Hematopoietic multipotent progenitor cell treated with erythropoietin and hydrocortisone succinate and interleukin-3 and kit ligand, for 4 days (in vitro differentiated cells): ENCODE measurements around the gene ADD1.
"Not testable (repeated sequence)": the region's sequence is repeated elsewhere in the genome, so short reads cannot be mapped to it uniquely, and the experiment has no call there.

ENCODE experiments used
- DNase-seq: peaks from one replicate; pipeline ENCODE4 v3.0.0-alpha.2; 2015

The ADD1 gene

GRCh38 chr4:2898001-2898400, 54.4 kb downstream of the ADD1 start:
- DNase-seq = no peak

GRCh38 chr4:2900741-2901140, 57.1 kb downstream of the ADD1 start:
- no peak for DNase-seq

- no peak for DNase-seq
These were observed 57.5 kb downstream of the ADD1 start for GRCh38 chr4:2901186-2901585.

GRCh38 chr4:2902126-2902525, 58.5 kb downstream of the ADD1 start:
- DNase-seq = no peak

GRCh38 chr4:2905544-2905943, 61.9 kb downstream of the ADD1 start:
- DNase-seq = no peak

- DNase-seq = no peak
These were observed 62.6 kb downstream of the ADD1 start for GRCh38 chr4:2906218-2906617.

GRCh38 chr4:2907226-2907625, 63.6 kb downstream of the ADD1 start:
- DNase-seq = no peak

GRCh38 chr4:2907706-2908293, 64.2 kb downstream of the ADD1 start:
- DNase-seq = no peak

GRCh38 chr4:2908686-2909085, 65.0 kb downstream of the ADD1 start:
- no peak for DNase-seq

GRCh38 chr4:2909583-2909982, 65.9 kb downstream of the ADD1 start:
- no peak for DNase-seq

GRCh38 chr4:2910409-2910808, 66.8 kb downstream of the ADD1 start:
- DNase-seq = no peak

GRCh38 chr4:2911868-2912267, 68.2 kb downstream of the ADD1 start:
- DNase-seq = no peak

GRCh38 chr4:2913168-2913567, 69.5 kb downstream of the ADD1 start:
- DNase-seq = no peak

GRCh38 chr4:2914256-2915126, 70.8 kb downstream of the ADD1 start:
- DNase-seq = peak; percentile 28

GRCh38 chr4:2915789-2916188, 72.1 kb downstream of the ADD1 start:
- no peak for DNase-seq

- DNase-seq = not testable (repeated sequence)
These were observed 73.1 kb downstream of the ADD1 start for GRCh38 chr4:2916696-2917095.

- DNase-seq = not testable (repeated sequence)
These were observed 74.7 kb downstream of the ADD1 start for GRCh38 chr4:2918300-2918699.

GRCh38 chr4:2918714-2919113, 75.1 kb downstream of the ADD1 start:
- not testable (repeated sequence) for DNase-seq

- DNase-seq = peak; percentile 84
These were observed 78.9 kb downstream of the ADD1 start for GRCh38 chr4:2922453-2923101.

- no peak for DNase-seq
These were observed 79.5 kb downstream of the ADD1 start for GRCh38 chr4:2923141-2923551.

GRCh38 chr4:2923668-2924173, 80.1 kb downstream of the ADD1 start:
- no peak for DNase-seq

- DNase-seq = no peak
These were observed 80.6 kb downstream of the ADD1 start for GRCh38 chr4:2924286-2924685.

- no peak for DNase-seq
These were observed 81.2 kb downstream of the ADD1 start for GRCh38 chr4:2924765-2925301.

- DNase-seq = no peak
These were observed 81.9 kb downstream of the ADD1 start for GRCh38 chr4:2925496-2925895.
